Uterus (tissue), 2 donors: ENCODE measurements around the gene MRGPRD.

ENCODE experiments used
- POLR2A ChIP-seq, 2 donors: fragments of 450-650 bp; IDR thresholded peaks; one replicate each; pipeline ENCODE4 v1.6.1; 2016; ENCODE audit warnings: antibody characterized with exemption in 2 of 2, mild to moderate bottlenecking in 1 of 2, moderate library complexity in 1 of 2
- TF ChIP-seq, protein P1 (sequence below), 4 experiments: fragments of 200-600 bp in 2 of 4; fragments of 450-650 bp in 2 of 4; sonication (generic) in 2 of 4; IDR thresholded peaks; one replicate each; pipeline ENCODE4 v1.5.1; 2016 to 2019; ENCODE audit warnings: antibody characterized with exemption in 4 of 4, mild to moderate bottlenecking in 2 of 4, moderate library complexity in 1 of 4

DNA sequence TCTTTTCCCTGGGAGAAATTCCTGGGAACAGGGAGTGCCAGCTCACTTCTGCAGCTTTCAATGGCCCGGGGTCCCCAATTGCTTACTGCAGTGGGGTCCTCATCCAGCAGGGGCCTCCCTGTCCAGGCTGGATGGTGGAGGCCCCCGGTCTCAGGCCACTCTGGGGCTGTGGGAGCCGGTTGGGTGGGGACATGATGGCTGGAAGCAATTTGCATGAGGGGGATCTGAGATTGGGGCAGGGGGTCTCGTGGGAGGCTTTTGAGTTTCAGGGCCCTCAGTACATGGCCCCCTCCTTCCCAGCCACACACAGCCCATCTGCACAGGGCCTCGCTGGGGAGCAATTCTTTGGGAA, 25.2 kb downstream of the MRGPRD start:
- TF ChIP-seq, protein P1, sequence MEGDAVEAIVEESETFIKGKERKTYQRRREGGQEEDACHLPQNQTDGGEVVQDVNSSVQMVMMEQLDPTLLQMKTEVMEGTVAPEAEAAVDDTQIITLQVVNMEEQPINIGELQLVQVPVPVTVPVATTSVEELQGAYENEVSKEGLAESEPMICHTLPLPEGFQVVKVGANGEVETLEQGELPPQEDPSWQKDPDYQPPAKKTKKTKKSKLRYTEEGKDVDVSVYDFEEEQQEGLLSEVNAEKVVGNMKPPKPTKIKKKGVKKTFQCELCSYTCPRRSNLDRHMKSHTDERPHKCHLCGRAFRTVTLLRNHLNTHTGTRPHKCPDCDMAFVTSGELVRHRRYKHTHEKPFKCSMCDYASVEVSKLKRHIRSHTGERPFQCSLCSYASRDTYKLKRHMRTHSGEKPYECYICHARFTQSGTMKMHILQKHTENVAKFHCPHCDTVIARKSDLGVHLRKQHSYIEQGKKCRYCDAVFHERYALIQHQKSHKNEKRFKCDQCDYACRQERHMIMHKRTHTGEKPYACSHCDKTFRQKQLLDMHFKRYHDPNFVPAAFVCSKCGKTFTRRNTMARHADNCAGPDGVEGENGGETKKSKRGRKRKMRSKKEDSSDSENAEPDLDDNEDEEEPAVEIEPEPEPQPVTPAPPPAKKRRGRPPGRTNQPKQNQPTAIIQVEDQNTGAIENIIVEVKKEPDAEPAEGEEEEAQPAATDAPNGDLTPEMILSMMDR (IDR thresholded peaks at IDR 0.05), result no peak
- no peak for TF ChIP-seq POLR2A (IDR thresholded peaks at IDR 0.05)
